ENCODE measurements around the gene LYST. TPM values are rescaled to one million over a fixed set of nuclear protein-coding genes. Genes with fewer than 3 reads are reported as not detected.

Gene LYST
- total and polyA plus RNA-seq, 2 experiments from 2014 or later: 3.0 to 6.1 TPM

DNA sequence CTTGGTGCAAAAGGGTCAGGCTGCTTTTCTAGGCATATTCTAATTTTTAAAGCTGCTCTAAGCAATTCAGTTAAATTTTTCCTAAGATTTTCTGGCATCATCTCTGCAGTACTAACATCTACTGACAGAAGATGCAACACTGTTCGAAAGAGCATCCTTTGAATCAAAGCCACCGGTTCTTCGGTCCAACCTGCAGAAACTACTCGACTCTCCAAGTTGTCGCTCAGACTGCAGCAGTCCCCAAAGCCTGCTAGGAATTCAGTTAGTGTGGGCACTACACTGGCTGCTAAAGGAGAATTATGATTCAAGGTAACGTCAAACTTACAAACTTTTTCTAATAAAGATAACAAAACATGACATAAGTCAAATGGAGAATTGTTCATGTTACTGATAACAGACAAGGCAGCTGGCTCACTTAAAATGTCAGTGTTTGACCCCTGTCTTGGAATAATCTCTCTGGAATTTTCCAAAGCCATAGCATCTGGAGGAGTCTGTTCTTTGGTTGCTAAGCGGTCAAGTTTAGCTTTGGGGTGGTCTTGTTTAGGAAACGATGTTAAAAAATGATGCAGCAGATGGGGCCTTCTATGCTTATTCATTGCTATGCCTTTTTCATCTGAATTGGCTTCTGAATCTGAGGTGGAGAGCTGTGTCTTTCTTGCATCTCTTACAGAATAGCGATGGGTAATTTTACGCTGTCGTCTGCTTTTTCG is 56.9 kb downstream of the LYST start:
- DNase-seq (ENCODE audit: low spot score): no peak
- 59% methylated on average over 12 of the region's 12 CpGs for WGBS (ENCODE audit: low lambda C conversion rate, missing lambda C conversion rate)
- Histone ChIP-seq H3K36me3 (replicated peaks; ENCODE audit: insufficient read depth, low read depth) (no peaks in the 10 kb centered on the region), H3K4me2 (no peak overlapping the region), H4K20me1 (ENCODE audit: insufficient read depth, poor library complexity, severe bottlenecking) (no peaks in the 10 kb centered on the region), H3K27me3 (no peaks in the 10 kb centered on the region), H3K79me2 (no peaks in the 10 kb centered on the region), H3K4me1 (ENCODE audit: insufficient read depth) (no peaks in the 10 kb centered on the region), H3K27ac (no peak overlapping the region), H3K4me3 (no peak overlapping the region), H2AFZ (no peak overlapping the region), H3K9me3 (ENCODE audit: low read depth) (no peaks in the 10 kb centered on the region), H3K9me2 (replicated peaks; ENCODE audit: insufficient read depth) (no peaks in the 10 kb centered on the region)
- TF ChIP-seq, protein P1, sequence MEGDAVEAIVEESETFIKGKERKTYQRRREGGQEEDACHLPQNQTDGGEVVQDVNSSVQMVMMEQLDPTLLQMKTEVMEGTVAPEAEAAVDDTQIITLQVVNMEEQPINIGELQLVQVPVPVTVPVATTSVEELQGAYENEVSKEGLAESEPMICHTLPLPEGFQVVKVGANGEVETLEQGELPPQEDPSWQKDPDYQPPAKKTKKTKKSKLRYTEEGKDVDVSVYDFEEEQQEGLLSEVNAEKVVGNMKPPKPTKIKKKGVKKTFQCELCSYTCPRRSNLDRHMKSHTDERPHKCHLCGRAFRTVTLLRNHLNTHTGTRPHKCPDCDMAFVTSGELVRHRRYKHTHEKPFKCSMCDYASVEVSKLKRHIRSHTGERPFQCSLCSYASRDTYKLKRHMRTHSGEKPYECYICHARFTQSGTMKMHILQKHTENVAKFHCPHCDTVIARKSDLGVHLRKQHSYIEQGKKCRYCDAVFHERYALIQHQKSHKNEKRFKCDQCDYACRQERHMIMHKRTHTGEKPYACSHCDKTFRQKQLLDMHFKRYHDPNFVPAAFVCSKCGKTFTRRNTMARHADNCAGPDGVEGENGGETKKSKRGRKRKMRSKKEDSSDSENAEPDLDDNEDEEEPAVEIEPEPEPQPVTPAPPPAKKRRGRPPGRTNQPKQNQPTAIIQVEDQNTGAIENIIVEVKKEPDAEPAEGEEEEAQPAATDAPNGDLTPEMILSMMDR (IDR thresholded peaks at IDR 0.05; ENCODE audit: poor library complexity): no peak
- TF ChIP-seq EZH2phosphoT487 (IDR thresholded peaks at IDR 0.05; ENCODE audit: low read depth, severe bottlenecking, unreplicated experiment) (no peak), EZH2 (IDR thresholded peaks at IDR 0.05; ENCODE audit: borderline replicate concordance) (no peak)

DNA sequence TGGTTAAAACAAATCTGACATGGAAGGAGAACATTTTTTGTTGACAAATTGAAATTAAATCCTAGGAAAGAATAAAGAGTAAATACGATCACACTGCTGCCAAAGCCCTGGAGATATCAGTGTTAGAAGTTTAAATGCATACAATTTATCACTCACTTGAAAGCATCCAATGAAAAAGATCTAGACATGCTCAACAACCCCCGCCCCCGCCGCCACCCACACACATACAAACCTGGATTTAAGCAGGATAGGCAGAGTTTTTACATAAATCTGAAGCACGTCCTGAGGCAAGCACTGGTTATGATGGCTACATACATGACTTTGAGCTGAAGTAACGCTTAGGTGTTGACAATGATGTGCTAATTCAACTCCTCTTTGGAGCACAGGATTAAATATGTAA is 58.5 kb downstream of the LYST start:
- no peak overlapping the region for H3K27ac ChIP-seq
- no peaks in the 10 kb centered on the region for H3K27me3 ChIP-seq
- no peaks in the 10 kb centered on the region for H3K9me3 ChIP-seq (ENCODE audit: low read depth)
- TF ChIP-seq EZH2phosphoT487 (IDR thresholded peaks at IDR 0.05; ENCODE audit: low read depth, severe bottlenecking, unreplicated experiment) (no peak), EZH2 (IDR thresholded peaks at IDR 0.05; ENCODE audit: borderline replicate concordance) (no peak)
- TF ChIP-seq, protein P1 (IDR thresholded peaks at IDR 0.05; ENCODE audit: poor library complexity): no peak
- no peaks in the 10 kb centered on the region for H3K4me1 ChIP-seq (ENCODE audit: insufficient read depth)
- no peaks in the 10 kb centered on the region for H3K9me2 ChIP-seq (replicated peaks; ENCODE audit: insufficient read depth)
- H3K4me2 ChIP-seq: no peak overlapping the region
- H3K4me3 ChIP-seq: no peak overlapping the region
- H3K79me2 ChIP-seq: no peaks in the 10 kb centered on the region
- DNase-seq (ENCODE audit: low spot score): no peak
- no peaks in the 10 kb centered on the region for H3K36me3 ChIP-seq (replicated peaks; ENCODE audit: insufficient read depth, low read depth)
- no peaks in the 10 kb centered on the region for H4K20me1 ChIP-seq (ENCODE audit: insufficient read depth, poor library complexity, severe bottlenecking)
- 58% methylated on average over 6 of the region's 6 CpGs for WGBS (ENCODE audit: low lambda C conversion rate, missing lambda C conversion rate)
- H2AFZ ChIP-seq: no peak overlapping the region

- no peak for DNase-seq (ENCODE audit: low spot score)
- H3K27me3 ChIP-seq: no peaks in the 10 kb centered on the region
- no peaks in the 10 kb centered on the region for H3K4me1 ChIP-seq (ENCODE audit: insufficient read depth)
- no peak for TF ChIP-seq EZH2phosphoT487 (IDR thresholded peaks at IDR 0.05; ENCODE audit: low read depth, severe bottlenecking, unreplicated experiment)
- TF ChIP-seq, protein P1 (IDR thresholded peaks at IDR 0.05; ENCODE audit: poor library complexity): no peak
- TF ChIP-seq EZH2 (IDR thresholded peaks at IDR 0.05; ENCODE audit: borderline replicate concordance): no peak
- H3K9me2 ChIP-seq (replicated peaks; ENCODE audit: insufficient read depth): no peaks in the 10 kb centered on the region
- no peak overlapping the region for H3K4me3 ChIP-seq
- H3K36me3 ChIP-seq (replicated peaks; ENCODE audit: insufficient read depth, low read depth): no peaks in the 10 kb centered on the region
- no peaks in the 10 kb centered on the region for H4K20me1 ChIP-seq (ENCODE audit: insufficient read depth, poor library complexity, severe bottlenecking)
- no peaks in the 10 kb centered on the region for H3K79me2 ChIP-seq
- 89% methylated on average over 7 of the region's 7 CpGs for WGBS (ENCODE audit: low lambda C conversion rate, missing lambda C conversion rate)
- no peak overlapping the region for H3K27ac ChIP-seq
- H3K9me3 ChIP-seq (ENCODE audit: low read depth): no peaks in the 10 kb centered on the region
- no peak overlapping the region for H2AFZ ChIP-seq
- no peak overlapping the region for H3K4me2 ChIP-seq
Observed at GRCh38 chr1:235806123-235806522, 60.6 kb downstream of the LYST start.

Data from hepatocyte (in vitro differentiated cells).